ENCODE data around the gene SLC22A12. TPM values are rescaled to one million over a fixed set of nuclear protein-coding genes. Genes with fewer than 3 reads are reported as not detected.

SLC22A12 gene
- total RNA-seq, 1 donor from 2014 or later, result not detected

DNA sequence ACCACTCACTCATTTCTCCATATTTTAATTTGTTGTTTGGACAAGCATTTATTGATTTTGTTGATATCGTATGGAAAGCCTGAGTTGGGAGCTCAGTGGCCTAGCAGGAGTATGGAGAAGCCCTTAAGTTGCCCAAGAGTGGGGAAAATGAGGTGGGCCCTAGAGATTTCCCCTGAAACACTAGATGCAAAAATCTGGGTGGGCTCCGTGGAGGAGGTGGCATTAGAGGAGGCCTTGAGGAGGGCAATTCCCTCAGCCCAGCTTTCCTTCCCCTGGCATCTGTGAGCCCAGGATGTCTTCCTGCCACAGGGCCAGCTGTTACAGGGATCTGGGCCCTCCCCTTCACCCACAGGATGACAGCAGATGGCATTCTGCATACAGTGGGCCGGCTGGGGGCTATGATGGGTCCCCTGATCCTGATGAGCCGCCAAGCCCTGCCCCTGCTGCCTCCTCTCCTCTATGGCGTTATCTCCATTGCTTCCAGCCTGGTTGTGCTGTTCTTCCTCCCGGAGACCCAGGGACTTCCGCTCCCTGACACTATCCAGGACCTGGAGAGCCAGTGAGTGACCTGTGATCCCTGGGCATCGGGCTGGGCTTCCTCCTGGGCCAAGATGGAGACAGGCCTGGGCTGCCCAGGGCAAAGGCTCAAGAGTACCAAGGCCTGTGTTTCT lies 21.6 kb upstream of the SLC22A12 start:
- H3K27me3 Mint-ChIP-seq (ENCODE audit: insufficient read depth, low read depth), result peaks cover 6% of the 10 kb centered on the region
- Histone ChIP-seq H3K9me3 (ENCODE audit: low read depth) (no peaks in the 10 kb centered on the region), H3K4me2 (no peak overlapping the region), H3K4me3 (no peak overlapping the region), H3K27ac (no peak overlapping the region), H3K4me1 (peaks cover 32% of the 10 kb centered on the region), H3K9ac (no peak overlapping the region), H3K27me3 (no peaks in the 10 kb centered on the region), H4K20me1 (ENCODE audit: low read depth) (no peaks in the 10 kb centered on the region), H2AFZ (replicated peaks) (no peak overlapping the region), H3K36me3 (no peaks in the 10 kb centered on the region), H3K79me2 (ENCODE audit: low read depth) (no peaks in the 10 kb centered on the region), H3F3A (ENCODE audit: low read depth) (peaks cover 15% of the 10 kb centered on the region)
- no peak for DNase-seq (ENCODE audit: low spot score)
- peak overlapping the region; percentile 66 for H3K27ac Mint-ChIP-seq
- peaks cover 53% of the 10 kb centered on the region for H3K4me1 Mint-ChIP-seq
- no peaks in the 10 kb centered on the region for H3K9me3 Mint-ChIP-seq
- TF ChIP-seq, protein P1, sequence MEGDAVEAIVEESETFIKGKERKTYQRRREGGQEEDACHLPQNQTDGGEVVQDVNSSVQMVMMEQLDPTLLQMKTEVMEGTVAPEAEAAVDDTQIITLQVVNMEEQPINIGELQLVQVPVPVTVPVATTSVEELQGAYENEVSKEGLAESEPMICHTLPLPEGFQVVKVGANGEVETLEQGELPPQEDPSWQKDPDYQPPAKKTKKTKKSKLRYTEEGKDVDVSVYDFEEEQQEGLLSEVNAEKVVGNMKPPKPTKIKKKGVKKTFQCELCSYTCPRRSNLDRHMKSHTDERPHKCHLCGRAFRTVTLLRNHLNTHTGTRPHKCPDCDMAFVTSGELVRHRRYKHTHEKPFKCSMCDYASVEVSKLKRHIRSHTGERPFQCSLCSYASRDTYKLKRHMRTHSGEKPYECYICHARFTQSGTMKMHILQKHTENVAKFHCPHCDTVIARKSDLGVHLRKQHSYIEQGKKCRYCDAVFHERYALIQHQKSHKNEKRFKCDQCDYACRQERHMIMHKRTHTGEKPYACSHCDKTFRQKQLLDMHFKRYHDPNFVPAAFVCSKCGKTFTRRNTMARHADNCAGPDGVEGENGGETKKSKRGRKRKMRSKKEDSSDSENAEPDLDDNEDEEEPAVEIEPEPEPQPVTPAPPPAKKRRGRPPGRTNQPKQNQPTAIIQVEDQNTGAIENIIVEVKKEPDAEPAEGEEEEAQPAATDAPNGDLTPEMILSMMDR (IDR thresholded peaks at IDR 0.05), result no peak
- TF ChIP-seq EZH2 (IDR thresholded peaks at IDR 0.05) (no peak), EZH2phosphoT487 (IDR thresholded peaks at IDR 0.05) (no peak)
- H3K4me3 Mint-ChIP-seq, result no peak overlapping the region
- H3K36me3 Mint-ChIP-seq, result no peaks in the 10 kb centered on the region

GRCh38 chr11:64570341-64570740 lies 20.7 kb upstream of the SLC22A12 start:
- Mint-ChIP-seq H3K36me3 (no peaks in the 10 kb centered on the region), H3K27ac (no peak overlapping the region), H3K9me3 (no peaks in the 10 kb centered on the region), H3K27me3 (ENCODE audit: insufficient read depth, low read depth) (peaks cover 4% of the 10 kb centered on the region), H3K4me3 (no peak overlapping the region), H3K4me1 (peaks cover 46% of the 10 kb centered on the region)
- TF ChIP-seq, protein P1 (IDR thresholded peaks at IDR 0.05), result no peak
- Histone ChIP-seq H4K20me1 (ENCODE audit: low read depth) (no peaks in the 10 kb centered on the region), H3K27ac (no peak overlapping the region), H3K79me2 (ENCODE audit: low read depth) (no peaks in the 10 kb centered on the region), H3K9ac (no peak overlapping the region), H3K4me2 (no peak overlapping the region), H3K4me3 (no peak overlapping the region), H2AFZ (replicated peaks) (no peak overlapping the region), H3K4me1 (peaks cover 32% of the 10 kb centered on the region), H3F3A (ENCODE audit: low read depth) (peaks cover 15% of the 10 kb centered on the region), H3K27me3 (no peaks in the 10 kb centered on the region), H3K9me3 (ENCODE audit: low read depth) (no peaks in the 10 kb centered on the region), H3K36me3 (no peaks in the 10 kb centered on the region)
- DNase-seq (ENCODE audit: low spot score), result no peak

DNA sequence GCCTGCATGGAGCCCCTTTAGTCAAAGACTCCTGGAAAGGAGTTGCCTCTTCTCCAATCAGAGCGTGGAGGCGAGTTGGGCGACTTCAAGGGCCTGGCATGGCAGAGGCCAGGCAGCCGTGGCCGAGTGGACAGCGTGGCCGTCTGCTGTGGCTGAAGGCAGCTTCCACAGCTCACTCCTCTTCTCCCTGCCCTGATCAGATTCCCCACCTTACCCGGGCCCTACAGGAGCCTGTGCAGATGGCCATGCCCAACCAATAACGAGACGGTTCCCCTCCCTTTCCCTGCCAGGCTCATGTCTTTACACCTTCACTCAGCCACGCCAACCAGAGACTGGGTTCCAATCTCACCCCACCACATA lies 20.0 kb upstream of the SLC22A12 start:
- Mint-ChIP-seq H3K27me3 (ENCODE audit: insufficient read depth, low read depth) (peaks cover 2% of the 10 kb centered on the region), H3K4me1 (peaks cover 39% of the 10 kb centered on the region), H3K4me3 (no peak overlapping the region), H3K27ac (no peak overlapping the region), H3K9me3 (no peaks in the 10 kb centered on the region), H3K36me3 (no peaks in the 10 kb centered on the region)
- DNase-seq (ENCODE audit: low spot score), result no peak
- H3K4me1 ChIP-seq, result peaks cover 28% of the 10 kb centered on the region
- H3K79me2 ChIP-seq (ENCODE audit: low read depth), result no peaks in the 10 kb centered on the region
- TF ChIP-seq EZH2 (IDR thresholded peaks at IDR 0.05) (no peak), EZH2phosphoT487 (IDR thresholded peaks at IDR 0.05) (no peak)
- TF ChIP-seq, protein P1 (IDR thresholded peaks at IDR 0.05), result no peak
- H3K36me3 ChIP-seq, result no peaks in the 10 kb centered on the region
- no peaks in the 10 kb centered on the region for H3K9me3 ChIP-seq (ENCODE audit: low read depth)
- peaks cover 11% of the 10 kb centered on the region for H3F3A ChIP-seq (ENCODE audit: low read depth)
- H4K20me1 ChIP-seq (ENCODE audit: low read depth), result no peaks in the 10 kb centered on the region
- H2AFZ ChIP-seq (replicated peaks), result no peak overlapping the region
- no peak overlapping the region for H3K9ac ChIP-seq
- H3K27me3 ChIP-seq, result no peaks in the 10 kb centered on the region
- H3K4me3 ChIP-seq, result no peak overlapping the region
- no peak overlapping the region for H3K4me2 ChIP-seq
- H3K27ac ChIP-seq, result no peak overlapping the region

Data from neural progenitor cell (in vitro differentiated cells).